GM10248 (cell line): ENCODE results near the gene SVOPL.

Source experiments
- CTCF ChIA-PET: fragments of 300-600 bp; sonication (Branson Sonifier 250); formaldehyde crosslinking; extraction: SDS; loops from one replicate; lab custom pipeline; 2021; ENCODE audit warnings: antibody characterized with exemption; lab: Yijun Ruan, JAX
- POLR2A ChIA-PET: fragments of 350-650 bp; sonication (Branson Sonifier 250); formaldehyde crosslinking; extraction: SDS; loops from one replicate; lab custom pipeline; 2020; ENCODE audit warnings: antibody characterized with exemption; lab: Yijun Ruan, JAX
- DNase-seq: peaks from one replicate; pipeline ENCODE4 v3.0.0; 2012; ENCODE audit errors: extremely low spot score
- CTCF ChIP-seq: IDR thresholded peaks from 2 replicates; pipeline ENCODE4 v1.5.1; 2012; ENCODE audit warnings: mild to moderate bottlenecking, low read depth; ENCODE audit errors: extremely low read depth, missing control alignments, control extremely low read depth

SVOPL gene

DNA sequence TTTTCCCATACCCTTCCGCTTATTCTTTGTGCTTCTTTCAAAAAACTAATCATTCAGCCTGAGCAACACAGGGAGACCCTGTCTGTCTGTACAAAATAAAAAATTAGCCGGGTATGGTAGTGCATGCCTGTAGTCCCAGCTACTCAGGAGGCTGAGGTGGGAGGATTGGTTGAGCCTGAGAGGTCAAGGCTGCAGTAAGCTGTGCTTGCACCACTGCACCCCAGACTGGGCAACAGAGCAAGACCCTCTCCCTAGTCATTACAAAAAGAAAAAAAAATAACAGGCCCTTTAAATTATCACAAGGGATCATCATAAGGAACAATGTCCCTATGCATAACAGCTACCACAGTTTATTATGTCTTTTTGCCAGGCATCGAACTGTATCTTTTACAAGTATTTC is 121.5 kb downstream of the SVOPL start:
- CTCF ChIA-PET: no interaction called here
- POLR2A ChIA-PET: no interaction called here
- no peak for DNase-seq
- no peak for TF ChIP-seq CTCF

GRCh38 chr7:138579136-138579535 is 122.0 kb downstream of the SVOPL start:
- TF ChIP-seq CTCF: no peak
- POLR2A ChIA-PET: no interaction called here
- CTCF ChIA-PET: no interaction called here
- DNase-seq: no peak

DNA sequence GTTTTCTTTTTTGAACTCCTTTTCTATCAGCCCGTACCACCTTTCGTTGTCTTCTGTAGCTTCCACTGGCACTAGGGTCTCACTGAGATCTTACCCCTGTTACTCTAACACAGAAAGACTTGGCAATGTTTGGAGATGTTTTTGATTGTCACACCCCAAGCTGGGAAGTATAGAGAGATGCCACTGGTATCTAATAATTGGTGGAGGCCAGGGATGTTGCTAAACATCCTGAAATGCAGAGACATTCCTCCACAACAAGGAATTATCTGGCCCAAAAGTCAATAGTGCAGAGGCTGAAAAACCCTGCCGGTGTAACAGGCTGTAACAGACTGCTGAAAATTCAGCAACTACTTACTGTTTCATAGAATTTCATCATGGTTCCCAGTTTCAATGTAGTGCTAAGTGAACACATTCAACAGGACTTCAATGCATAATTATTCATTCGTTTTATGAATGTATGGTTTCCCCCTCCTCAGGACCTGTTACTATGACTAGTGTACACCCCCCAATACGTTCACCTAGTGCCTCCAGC is 125.2 kb downstream of the SVOPL start:
- ChIA-PET POLR2A (no interaction called here), CTCF (no interaction called here)
- no peak for DNase-seq
- no peak for TF ChIP-seq CTCF

GRCh38 chr7:138573741-138574140 is 127.4 kb downstream of the SVOPL start:
- TF ChIP-seq CTCF: no peak
- ChIA-PET CTCF (no interaction called here), POLR2A (no interaction called here)
- DNase-seq: no peak

- POLR2A ChIA-PET: no interaction called here
- CTCF ChIA-PET: no interaction called here
- no peak for DNase-seq
- TF ChIP-seq CTCF: no peak
These were observed 130.4 kb downstream of the SVOPL start for GRCh38 chr7:138570715-138571114.

GRCh38 chr7:138569418-138569817 is 131.7 kb downstream of the SVOPL start:
- no peak for TF ChIP-seq CTCF
- ChIA-PET CTCF (no interaction called here), POLR2A (no interaction called here)
- no peak for DNase-seq

DNA sequence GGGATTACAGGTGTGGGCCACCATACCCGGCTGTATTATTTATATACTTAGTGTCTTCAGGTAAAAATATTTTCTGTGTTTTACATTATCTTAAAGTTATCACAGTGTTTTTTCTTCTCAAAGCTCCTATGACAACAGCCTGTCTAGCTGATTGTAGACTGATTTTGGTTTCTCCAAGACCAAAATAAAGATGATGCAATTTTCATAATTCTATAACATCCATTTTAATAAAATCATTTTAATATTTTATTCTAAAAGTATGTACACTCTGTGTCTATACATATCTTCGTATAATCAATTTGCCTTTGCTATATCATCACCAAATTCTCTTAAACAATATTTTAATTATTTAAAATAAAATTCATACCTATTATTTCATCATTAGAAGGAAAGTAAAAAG is 132.5 kb downstream of the SVOPL start:
- no peak for TF ChIP-seq CTCF
- POLR2A ChIA-PET: no interaction called here
- DNase-seq: no peak
- CTCF ChIA-PET: no interaction called here
